RWPE1 (cell line): ENCODE data around the gene B3GAT1.
A peak's percentile ranks its signal among the peaks of the same experiment; 100 is the strongest.

Source experiments
- CTCF ChIA-PET: fragments of 350-600 bp; sonication (Branson Sonifier 250); formaldehyde crosslinking; extraction: SDS; loops from one replicate; lab custom pipeline; 2021; lab: Yijun Ruan, JAX
- POLR2A ChIA-PET: fragments of 400-600 bp; formaldehyde crosslinking; extraction: SDS; loops from one replicate; lab custom pipeline; 2020; ENCODE audit warnings: antibody characterized with exemption; ENCODE audit not compliant: low non-redundant PET; lab: Yijun Ruan, JAX
- DNase-seq: peaks from one replicate; pipeline ENCODE4 v3.0.0; 2012; ENCODE audit warnings: low spot score
- H3K27ac ChIP-seq: fragments of 450-650 bp; 2 replicates; pipeline ENCODE4 v1.5.1; 2017
- TF ChIP-seq, protein P1 (sequence below): fragments of 450-650 bp; conservative IDR thresholded peaks from 2 replicates; pipeline ENCODE4 v1.5.1; 2017; ENCODE audit warnings: low read depth, mild to moderate bottlenecking

Gene B3GAT1

DNA sequence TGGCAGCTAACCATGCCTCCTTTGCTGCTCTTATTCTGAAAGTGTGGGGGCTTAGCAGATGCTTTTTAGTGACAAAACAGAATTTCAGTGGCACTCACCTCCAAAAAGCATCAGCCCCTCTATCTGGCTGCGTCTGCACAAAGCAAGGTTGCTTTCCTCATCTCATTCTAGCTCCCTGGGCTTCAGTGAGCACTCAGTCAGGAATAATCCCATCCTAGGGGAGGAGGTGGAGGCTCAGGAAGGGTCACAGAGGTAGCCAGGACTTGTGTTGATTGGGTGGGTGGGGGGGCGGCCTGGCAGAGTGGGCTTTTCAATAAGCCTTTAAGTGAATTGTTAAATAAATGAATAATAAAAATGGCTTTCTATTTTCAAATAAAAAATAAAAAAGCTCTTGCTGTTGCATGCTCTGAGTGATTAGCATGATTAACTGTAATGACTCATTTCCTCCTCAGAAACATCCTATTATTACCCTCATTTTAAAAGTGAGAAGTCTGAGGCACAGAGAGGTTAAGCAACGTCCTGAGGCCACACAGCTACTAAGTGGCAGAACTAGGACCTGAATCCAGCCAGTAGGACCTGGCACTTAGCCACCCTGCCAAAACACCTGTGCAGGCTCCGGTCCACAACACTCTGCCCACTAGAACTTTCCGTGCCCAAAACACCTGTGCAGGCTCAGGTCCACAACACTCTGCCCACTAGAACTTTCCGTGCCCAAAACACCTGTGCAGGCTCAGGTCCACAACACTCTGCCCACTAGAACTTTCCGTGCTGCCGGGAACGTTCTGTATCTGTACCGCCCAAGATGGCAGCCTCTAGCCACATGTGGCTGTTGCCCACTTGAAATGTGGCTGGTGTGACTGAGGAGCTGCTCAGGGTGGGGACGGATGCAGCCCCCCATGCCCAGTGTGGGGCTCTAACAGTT, 5.5 kb downstream of the B3GAT1 start:
- DNase-seq = peak; percentile 34
- CTCF ChIA-PET = interaction anchor here (0.6 kb wide), 1 partner anchor 1069 kb away, joined by 4 read pairs; no protein-coding TSS in a partner anchor
- H3K27ac ChIP-seq = no peak overlapping the region
- TF ChIP-seq, protein P1, sequence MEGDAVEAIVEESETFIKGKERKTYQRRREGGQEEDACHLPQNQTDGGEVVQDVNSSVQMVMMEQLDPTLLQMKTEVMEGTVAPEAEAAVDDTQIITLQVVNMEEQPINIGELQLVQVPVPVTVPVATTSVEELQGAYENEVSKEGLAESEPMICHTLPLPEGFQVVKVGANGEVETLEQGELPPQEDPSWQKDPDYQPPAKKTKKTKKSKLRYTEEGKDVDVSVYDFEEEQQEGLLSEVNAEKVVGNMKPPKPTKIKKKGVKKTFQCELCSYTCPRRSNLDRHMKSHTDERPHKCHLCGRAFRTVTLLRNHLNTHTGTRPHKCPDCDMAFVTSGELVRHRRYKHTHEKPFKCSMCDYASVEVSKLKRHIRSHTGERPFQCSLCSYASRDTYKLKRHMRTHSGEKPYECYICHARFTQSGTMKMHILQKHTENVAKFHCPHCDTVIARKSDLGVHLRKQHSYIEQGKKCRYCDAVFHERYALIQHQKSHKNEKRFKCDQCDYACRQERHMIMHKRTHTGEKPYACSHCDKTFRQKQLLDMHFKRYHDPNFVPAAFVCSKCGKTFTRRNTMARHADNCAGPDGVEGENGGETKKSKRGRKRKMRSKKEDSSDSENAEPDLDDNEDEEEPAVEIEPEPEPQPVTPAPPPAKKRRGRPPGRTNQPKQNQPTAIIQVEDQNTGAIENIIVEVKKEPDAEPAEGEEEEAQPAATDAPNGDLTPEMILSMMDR = no peak
- POLR2A ChIA-PET = no interaction called here

DNA sequence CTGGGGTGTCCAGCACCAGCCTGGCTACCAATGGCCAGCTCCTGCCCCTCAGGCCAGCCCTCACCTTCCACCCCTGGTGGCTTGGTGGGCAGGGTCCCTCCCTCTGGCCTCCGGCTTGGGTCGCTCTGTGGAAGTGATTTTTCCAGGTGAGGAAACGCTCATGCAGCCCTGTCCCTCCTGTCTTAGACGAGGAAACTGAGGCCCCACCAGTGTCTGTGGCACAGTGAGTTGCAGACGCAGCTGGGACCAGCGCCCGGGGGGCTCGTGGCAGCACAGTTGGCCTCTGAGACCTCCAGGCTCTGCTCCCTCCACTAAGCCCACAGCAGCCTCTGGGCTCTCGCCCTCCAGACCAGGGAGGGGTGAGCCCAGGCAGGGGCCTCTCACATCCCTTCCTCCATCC, 6.2 kb downstream of the B3GAT1 start:
- H3K27ac ChIP-seq = no peak overlapping the region
- DNase-seq = no peak
- CTCF ChIA-PET = interaction anchor here (1.2 kb wide), 1 partner anchor 496 kb away, joined by 4 read pairs; no protein-coding TSS in a partner anchor
- TF ChIP-seq, protein P1 = no peak
- POLR2A ChIA-PET = no interaction called here

DNA sequence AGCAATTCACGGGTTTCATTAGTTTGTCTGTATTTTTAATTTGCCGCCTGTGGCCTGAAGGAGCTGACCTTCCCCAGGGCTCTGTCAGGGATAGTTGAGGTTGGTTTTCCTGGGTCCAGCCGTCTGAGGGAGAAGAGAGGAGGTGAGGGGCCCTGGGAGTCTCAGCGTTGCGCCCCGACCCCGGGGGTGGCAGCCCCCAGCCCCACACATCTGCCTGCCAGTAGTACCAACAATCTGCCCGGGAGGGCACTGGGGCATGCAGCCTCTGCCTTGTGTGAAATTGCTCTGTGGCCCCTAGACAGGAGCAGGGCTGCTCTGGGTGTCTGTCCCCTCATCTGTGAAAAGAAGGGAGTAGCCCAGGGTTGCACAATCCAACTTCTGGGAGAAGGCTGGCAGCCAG, 6.6 kb downstream of the B3GAT1 start:
- no peak overlapping the region for H3K27ac ChIP-seq
- no peak for DNase-seq
- TF ChIP-seq, protein P1 = no peak
- ChIA-PET CTCF (interaction anchor here (0.5 to 1.2 kb wide), 2 partner anchors 17 to 496 kb away, joined by 3 to 4 read pairs; no protein-coding TSS in a partner anchor), POLR2A (no interaction called here)

DNA sequence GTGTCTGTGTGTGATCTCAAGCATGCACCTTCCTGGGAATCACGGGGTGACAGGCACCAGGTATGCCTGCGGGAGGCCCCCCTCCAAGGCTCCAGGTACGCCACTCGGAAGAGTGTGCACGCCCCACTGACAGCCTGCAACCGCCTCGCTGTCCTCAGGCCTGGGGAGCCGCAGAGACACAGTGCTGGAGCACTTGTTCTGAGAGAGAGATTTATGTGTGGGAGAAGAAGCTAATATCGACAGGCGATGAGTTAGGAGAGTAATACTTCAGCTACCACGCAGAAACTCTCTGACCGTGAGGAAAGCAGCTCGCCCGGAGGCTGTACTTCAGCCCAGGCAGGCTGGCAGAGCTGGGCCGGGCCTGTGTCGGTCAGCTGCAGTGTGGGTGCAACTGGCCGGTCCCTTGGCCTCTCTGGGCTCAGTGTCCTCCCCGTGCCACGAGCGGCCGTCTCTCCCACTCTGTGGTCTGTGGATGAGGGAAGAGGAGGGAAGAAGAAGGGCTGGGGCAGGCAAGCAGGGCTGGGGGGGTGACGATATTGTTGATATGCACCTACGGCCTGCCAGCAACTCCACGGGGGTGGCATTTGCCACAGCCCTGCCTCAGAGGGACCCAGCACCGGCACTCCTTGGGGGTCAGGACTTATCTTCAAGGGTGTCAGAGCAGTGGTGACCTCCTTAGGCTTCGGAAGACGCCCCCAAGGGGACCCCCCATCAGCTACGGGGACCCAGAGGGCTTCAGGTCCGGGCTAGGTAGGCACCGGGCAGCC, 7.3 kb downstream of the B3GAT1 start:
- CTCF ChIA-PET = interaction anchor here (0.5 to 1.2 kb wide), 2 partner anchors 16 to 497 kb away, joined by 3 to 4 read pairs; no protein-coding TSS in a partner anchor
- TF ChIP-seq, protein P1 = no peak
- H3K27ac ChIP-seq = no peak overlapping the region
- DNase-seq = no peak
- POLR2A ChIA-PET = interaction anchor here (0.6 kb wide), 1 partner anchor 338 kb away, joined by 3 read pairs; no protein-coding TSS in a partner anchor

DNA sequence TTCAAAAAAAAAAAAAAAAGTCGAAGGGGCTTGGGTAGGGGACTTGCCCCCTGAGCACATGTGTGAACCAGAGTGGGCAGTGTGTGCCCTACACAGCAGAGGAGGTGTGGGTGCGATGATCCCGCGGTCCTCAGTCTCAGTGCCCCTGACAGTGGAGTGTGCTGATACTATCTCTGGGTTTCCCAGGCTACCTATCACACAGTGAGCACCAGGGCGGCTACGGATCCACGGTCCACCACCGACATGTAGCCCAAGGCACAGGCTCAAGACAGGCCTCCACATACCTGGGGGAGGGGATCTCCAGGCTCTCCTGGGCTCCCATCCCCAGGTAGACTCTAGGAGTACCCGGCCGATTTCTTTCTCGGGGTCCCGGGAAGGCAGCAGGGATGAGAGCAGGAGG, 9.1 kb downstream of the B3GAT1 start:
- CTCF ChIA-PET = no interaction called here
- POLR2A ChIA-PET = no interaction called here
- no peak for DNase-seq
- TF ChIP-seq, protein P1 = no peak
- no peak overlapping the region for H3K27ac ChIP-seq
